ENCODE results near the gene IFITM10.
"Not testable (repeated sequence)": the region's sequence is repeated elsewhere in the genome, so short reads cannot be mapped to it uniquely, and the experiment has no call there.

IFITM10 gene

GRCh38 chr11:1694064-1694845, 56.1 kb downstream of the IFITM10 start:
- peak overlapping the region; percentile 61 for H3K27ac Mint-ChIP-seq
- H3K4me1 Mint-ChIP-seq (ENCODE audit: low read depth): peaks cover 4% of the 10 kb centered on the region
- peak; percentile 90 for DNase-seq
- H3K9me3 Mint-ChIP-seq: no peaks in the 10 kb centered on the region
- peaks cover 41% of the 10 kb centered on the region for H3K27me3 Mint-ChIP-seq
- no peaks in the 10 kb centered on the region for H3K36me3 Mint-ChIP-seq (ENCODE audit: low read depth)
- no peak overlapping the region for H3K4me3 Mint-ChIP-seq

- no peaks in the 10 kb centered on the region for H3K36me3 Mint-ChIP-seq (ENCODE audit: low read depth)
- no peaks in the 10 kb centered on the region for H3K9me3 Mint-ChIP-seq
- peaks cover 4% of the 10 kb centered on the region for H3K4me1 Mint-ChIP-seq (ENCODE audit: low read depth)
- no peak overlapping the region for H3K27ac Mint-ChIP-seq
- peaks cover 47% of the 10 kb centered on the region for H3K27me3 Mint-ChIP-seq
- H3K4me3 Mint-ChIP-seq: peak overlapping the region; percentile 55
- peak; percentile 84 for DNase-seq
Measured at GRCh38 chr11:1693327-1694063, 56.9 kb downstream of the IFITM10 start.

- H3K9me3 Mint-ChIP-seq: no peaks in the 10 kb centered on the region
- peaks cover 4% of the 10 kb centered on the region for H3K4me1 Mint-ChIP-seq (ENCODE audit: low read depth)
- no peak for DNase-seq
- H3K36me3 Mint-ChIP-seq (ENCODE audit: low read depth): no peaks in the 10 kb centered on the region
- no peak overlapping the region for H3K27ac Mint-ChIP-seq
- H3K27me3 Mint-ChIP-seq: peaks cover 51% of the 10 kb centered on the region
- H3K4me3 Mint-ChIP-seq: no peak overlapping the region
Measured at GRCh38 chr11:1692708-1693326, 57.6 kb downstream of the IFITM10 start.

- Mint-ChIP-seq H3K36me3 (ENCODE audit: low read depth) (no peaks in the 10 kb centered on the region), H3K27ac (no peak overlapping the region), H3K4me3 (no peak overlapping the region)
Measured at GRCh38 chr11:1691878-1692707, 58.3 kb downstream of the IFITM10 start.

GRCh38 chr11:1691026-1691877, 59.1 kb downstream of the IFITM10 start:
- Mint-ChIP-seq H3K36me3 (ENCODE audit: low read depth) (no peaks in the 10 kb centered on the region), H3K4me1 (ENCODE audit: low read depth) (peaks cover 4% of the 10 kb centered on the region), H3K4me3 (no peak overlapping the region), H3K9me3 (no peaks in the 10 kb centered on the region), H3K27ac (no peak overlapping the region), H3K27me3 (peaks cover 51% of the 10 kb centered on the region)
- DNase-seq: no peak

More at GRCh38 chr11:1691878-1692707, 58.3 kb downstream of the IFITM10 start:
- DNase-seq: no peak
- Mint-ChIP-seq H3K9me3 (no peaks in the 10 kb centered on the region), H3K27me3 (peaks cover 51% of the 10 kb centered on the region), H3K4me1 (ENCODE audit: low read depth) (peaks cover 4% of the 10 kb centered on the region)

- no peaks in the 10 kb centered on the region for H3K9me3 Mint-ChIP-seq
- H3K4me1 Mint-ChIP-seq (ENCODE audit: low read depth): peaks cover 4% of the 10 kb centered on the region
- DNase-seq: no peak
- peaks cover 51% of the 10 kb centered on the region for H3K27me3 Mint-ChIP-seq
- no peak overlapping the region for H3K27ac Mint-ChIP-seq
- H3K36me3 Mint-ChIP-seq (ENCODE audit: low read depth): no peaks in the 10 kb centered on the region
- H3K4me3 Mint-ChIP-seq: no peak overlapping the region
Measured at GRCh38 chr11:1690167-1691025, 60.0 kb downstream of the IFITM10 start.

- H3K27ac Mint-ChIP-seq: not testable (repeated sequence)
Measured at GRCh38 chr11:1689250-1690166, 60.9 kb downstream of the IFITM10 start.

GRCh38 chr11:1688336-1688947, 62.0 kb downstream of the IFITM10 start:
- not testable (repeated sequence) for H3K4me1 Mint-ChIP-seq (ENCODE audit: low read depth); H3K36me3 Mint-ChIP-seq (ENCODE audit: low read depth); H3K27ac Mint-ChIP-seq; DNase-seq; H3K9me3 Mint-ChIP-seq; H3K4me3 Mint-ChIP-seq
- H3K27me3 Mint-ChIP-seq: peaks cover 49% of the 10 kb centered on the region

More at GRCh38 chr11:1689250-1690166, 60.9 kb downstream of the IFITM10 start:
- H3K4me3 Mint-ChIP-seq; H3K9me3 Mint-ChIP-seq; DNase-seq; H3K36me3 Mint-ChIP-seq (ENCODE audit: low read depth); H3K4me1 Mint-ChIP-seq (ENCODE audit: low read depth): not testable (repeated sequence)
- peaks cover 51% of the 10 kb centered on the region for H3K27me3 Mint-ChIP-seq

GRCh38 chr11:1686220-1686619, 64.2 kb downstream of the IFITM10 start:
- H3K27me3 Mint-ChIP-seq: peaks cover 30% of the 10 kb centered on the region
- not testable (repeated sequence) for H3K36me3 Mint-ChIP-seq (ENCODE audit: low read depth); DNase-seq; H3K4me1 Mint-ChIP-seq (ENCODE audit: low read depth); H3K9me3 Mint-ChIP-seq; H3K27ac Mint-ChIP-seq; H3K4me3 Mint-ChIP-seq

GRCh38 chr11:1684886-1685874, 65.2 kb downstream of the IFITM10 start:
- not testable (repeated sequence) for H3K36me3 Mint-ChIP-seq (ENCODE audit: low read depth); H3K9me3 Mint-ChIP-seq; H3K4me1 Mint-ChIP-seq (ENCODE audit: low read depth); H3K4me3 Mint-ChIP-seq; DNase-seq; H3K27ac Mint-ChIP-seq
- H3K27me3 Mint-ChIP-seq: peaks cover 22% of the 10 kb centered on the region
